HG03571 (cell line): Measurements from ENCODE around the gene TRAF7.

Source experiments
- ATAC-seq: cut with Tn5 transposase; IDR thresholded peaks from one replicate; pipeline ENCODE4 v1.9.1; 2021; ENCODE audit not compliant: unreplicated experiment

Gene TRAF7

GRCh38 chr16:2147378-2147777 lies 8.2 kb upstream of the TRAF7 start:
- no peak for ATAC-seq

- no peak for ATAC-seq
These were observed 7.5 kb upstream of the TRAF7 start, which contains the start of gene RAB26 for GRCh38 chr16:2147981-2148671. RAB26 (plus strand) TSS chr16:2148625; CDS start chr16:2148784, 159 bp downstream.

GRCh38 chr16:2148714-2149629 lies 6.6 kb upstream of the TRAF7 start:
- ATAC-seq: no peak

DNA sequence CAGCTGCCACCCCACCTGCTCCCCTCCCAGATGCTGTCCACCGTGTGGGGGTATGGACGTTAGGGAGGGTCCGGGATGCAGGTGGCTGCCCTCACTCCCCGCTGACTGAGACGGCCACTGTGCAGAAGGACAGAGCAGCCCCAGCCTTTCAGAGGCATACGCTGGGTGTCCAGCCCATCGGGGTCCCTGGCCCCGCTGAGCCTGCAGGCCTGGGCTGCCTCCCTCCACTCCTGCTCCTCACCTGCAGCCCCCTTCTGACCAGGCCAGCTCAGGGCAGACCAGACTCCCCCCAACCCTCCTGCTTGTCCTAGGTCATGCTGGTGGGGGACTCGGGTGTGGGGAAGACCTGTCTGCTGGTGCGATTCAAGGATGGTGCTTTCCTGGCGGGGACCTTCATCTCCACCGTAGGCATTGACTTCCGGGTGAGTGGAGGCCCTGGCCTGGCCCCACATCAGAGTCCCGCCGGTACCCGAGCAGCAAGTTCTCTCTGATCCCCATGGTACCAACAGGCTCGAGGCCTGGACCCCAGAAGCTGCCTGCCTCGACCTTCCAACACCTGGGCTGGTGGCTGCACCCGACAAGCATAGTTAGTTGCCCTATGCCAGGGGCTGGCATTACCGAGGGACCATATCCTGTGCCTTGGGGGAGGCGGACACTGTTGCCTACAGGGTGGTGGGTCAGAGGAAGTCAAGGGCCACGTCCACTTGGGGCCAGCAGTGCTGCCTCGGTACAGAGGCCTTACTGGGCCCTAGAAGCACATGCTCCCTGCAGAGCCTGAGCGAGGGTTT lies 5.8 kb upstream of the TRAF7 start:
- no peak for ATAC-seq

- no peak for ATAC-seq
These were observed 5.0 kb upstream of the TRAF7 start for GRCh38 chr16:2150418-2151187.

DNA sequence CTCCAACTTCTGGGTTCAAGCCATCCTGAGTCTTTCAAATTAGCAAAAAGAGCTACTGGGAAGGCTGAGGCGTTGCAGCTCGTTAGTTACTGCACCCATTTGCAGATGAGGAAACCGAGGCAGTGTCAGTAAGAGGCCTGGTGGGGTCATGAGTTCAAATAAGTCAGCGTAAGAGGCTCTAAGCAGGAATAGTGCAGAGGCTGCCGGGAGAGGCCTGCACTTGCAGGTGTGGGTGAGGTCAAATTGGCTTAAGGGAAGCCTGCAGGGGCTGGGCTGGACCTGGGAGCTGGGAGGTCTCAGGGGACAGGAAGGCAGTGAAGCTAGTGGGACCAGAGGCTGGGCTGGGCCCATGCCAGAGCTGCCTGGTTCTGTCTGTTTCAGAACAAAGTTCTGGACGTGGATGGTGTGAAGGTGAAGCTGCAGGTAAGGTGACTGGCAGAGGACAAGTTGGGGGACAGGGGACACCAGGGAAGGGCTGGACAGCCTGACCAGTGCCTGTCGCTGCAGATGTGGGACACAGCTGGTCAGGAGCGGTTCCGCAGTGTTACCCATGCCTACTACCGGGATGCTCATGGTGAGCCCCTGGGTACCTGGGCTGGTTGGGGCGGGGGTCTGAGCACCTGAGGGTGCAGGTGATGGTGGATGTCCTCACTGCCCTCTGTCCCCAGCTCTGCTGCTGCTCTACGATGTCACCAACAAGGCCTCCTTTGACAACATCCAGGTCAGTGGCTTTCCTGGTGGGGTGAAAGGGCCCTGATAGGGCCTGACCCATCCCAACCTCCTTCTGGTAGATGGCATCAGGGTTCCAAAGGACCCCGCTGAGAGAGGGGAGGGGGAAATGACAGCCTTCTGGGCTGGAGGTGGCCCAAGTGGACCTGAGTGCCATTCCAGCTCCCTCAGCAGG lies 4.1 kb upstream of the TRAF7 start:
- no peak for ATAC-seq

GRCh38 chr16:2152695-2153506 lies 2.7 kb upstream of the TRAF7 start:
- no peak for ATAC-seq

DNA sequence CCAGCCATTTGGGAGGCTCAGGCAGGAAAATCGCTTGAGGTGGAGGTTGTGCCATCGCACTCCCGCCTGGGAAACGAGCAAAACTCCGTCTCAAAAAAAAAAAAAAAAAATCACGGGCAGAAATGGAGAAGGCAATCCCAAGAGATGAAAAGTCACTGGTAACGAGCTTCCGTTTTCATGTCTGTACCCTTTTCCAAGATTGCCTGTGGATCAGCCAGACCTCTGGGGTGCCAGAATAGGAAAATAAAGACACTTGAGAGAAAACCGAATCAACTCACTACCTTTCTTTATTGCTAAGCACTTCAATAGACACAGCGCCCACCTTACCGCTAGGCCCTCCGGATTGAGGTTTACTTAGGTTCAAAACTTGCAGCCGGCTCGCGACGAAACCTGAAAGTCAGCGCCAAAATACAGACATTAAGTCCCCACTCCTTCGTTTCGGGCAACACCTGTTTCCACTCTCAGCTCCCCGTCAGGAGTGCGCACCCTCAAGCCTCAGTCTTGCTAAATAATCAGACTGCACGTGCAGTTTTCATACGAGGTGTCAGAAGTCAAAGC lies 970 bp upstream of the TRAF7 start:
- no peak for ATAC-seq

DNA sequence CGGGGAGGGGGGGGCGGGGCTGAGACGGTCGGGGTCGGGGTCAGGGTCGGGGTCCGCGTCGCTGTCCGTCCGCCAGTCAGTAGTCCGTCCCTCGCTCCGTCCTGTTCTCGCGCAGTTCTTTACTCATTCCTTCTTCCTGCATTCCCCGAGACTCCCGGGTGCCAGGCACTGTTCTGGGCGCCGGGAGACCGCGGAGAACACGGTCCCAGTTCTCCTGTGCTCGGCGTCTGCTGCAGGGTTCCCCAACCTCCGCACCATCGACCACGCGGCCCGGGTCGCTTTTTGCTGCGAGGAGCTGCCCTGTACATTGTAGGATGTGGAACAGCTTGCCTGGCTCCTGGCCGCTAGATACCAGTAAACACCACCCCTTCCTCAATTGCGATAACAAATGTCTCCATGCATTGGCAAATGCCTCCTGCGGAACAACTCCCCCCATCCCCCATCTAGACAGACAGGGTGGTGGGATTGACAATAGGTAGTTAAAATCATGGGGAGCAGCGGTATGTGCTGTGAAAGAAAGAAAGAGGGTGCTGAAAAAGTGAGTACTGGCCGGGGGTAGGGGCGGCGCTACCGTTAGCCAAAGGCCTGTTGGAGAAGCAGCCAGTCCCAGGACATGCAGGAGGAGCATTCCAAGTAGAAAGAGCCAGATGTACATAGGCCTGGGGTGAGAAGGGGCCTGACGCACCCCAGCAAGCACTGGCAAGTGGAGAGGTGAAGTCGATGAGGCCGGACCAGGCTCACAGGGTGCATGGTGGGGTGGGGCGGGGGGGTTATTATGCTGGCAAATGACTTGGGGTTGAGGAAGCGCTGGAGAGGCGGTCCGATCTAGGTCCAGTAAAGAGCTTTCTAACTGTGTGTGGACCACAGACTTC lies 631 bp downstream of the TRAF7 start:
- ATAC-seq: no peak

DNA sequence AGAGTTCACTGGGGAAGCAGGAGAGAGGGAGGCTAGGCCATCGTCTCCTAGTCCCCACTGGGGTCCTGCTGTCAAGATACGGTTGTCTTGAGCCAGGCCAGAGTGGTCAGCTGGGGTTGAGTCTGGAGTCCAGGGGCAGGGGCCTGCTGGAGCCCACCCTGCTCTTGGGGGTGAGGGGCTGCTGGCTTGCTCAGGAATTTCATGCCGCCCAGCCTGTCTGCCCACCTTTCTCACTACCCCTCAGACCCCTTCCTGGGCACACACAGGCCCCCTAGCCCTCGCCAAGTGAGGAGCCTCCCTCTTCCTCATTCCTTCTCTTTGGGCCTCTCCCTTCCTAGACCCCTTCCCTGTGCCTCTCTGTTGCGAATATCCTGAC lies 1.3 kb downstream of the TRAF7 start:
- ATAC-seq: no peak

GRCh38 chr16:2157480-2158261 lies 2.1 kb downstream of the TRAF7 start:
- no peak for ATAC-seq

DNA sequence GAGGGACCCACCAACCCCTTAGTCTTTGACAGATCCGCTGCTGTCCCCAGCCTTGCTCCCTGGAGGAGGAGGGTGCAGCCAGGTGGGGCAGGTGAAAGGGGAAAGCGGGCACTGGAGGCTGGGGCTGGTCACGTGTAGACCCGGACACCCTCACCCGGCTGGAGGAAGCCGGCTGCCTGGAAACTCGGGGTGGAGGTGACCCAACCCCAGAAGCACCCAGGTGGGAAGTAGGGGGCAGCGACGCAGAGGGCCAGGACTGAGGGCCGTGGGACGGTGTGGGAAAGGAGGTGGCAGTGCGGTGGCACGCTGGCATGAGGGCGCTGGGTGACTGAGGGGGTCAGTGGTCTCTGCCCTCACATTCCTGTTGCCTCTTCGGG lies 2.7 kb downstream of the TRAF7 start:
- ATAC-seq: no peak

DNA sequence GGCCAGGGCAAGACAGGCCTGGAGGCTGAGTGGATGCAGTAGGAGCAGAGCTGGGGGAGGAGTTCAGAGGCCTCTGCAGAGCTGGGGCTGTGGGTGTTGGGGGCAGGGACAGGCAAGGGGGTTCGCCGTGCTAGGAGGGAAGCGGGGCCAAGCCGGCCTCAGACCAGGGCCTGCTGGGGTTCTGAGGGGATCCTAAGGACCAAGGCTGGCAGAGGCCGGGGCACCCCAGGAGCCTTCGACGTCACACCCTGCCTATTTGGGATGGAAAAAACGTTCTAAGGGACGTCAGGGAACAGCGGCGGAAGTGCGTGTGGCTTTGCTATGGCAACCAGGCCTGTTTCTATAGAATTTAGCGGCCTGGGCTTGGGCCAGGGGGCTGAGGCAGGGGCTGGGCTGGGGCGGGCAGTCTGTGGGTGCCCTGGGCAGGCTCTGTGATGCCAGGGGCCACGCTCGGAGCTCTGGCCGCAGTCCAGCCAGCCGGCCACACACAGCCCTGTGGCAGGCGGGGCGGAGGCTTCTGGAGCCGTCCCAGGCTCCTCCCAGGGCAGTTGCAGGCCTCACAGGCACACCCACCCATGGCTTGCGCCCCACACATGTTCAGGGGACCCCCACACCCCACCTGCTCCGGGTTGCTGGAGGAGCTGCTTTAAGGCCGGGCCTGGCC lies 3.7 kb downstream of the TRAF7 start:
- ATAC-seq: no peak

GRCh38 chr16:2160915-2161551 lies 5.5 kb downstream of the TRAF7 start:
- ATAC-seq: no peak

DNA sequence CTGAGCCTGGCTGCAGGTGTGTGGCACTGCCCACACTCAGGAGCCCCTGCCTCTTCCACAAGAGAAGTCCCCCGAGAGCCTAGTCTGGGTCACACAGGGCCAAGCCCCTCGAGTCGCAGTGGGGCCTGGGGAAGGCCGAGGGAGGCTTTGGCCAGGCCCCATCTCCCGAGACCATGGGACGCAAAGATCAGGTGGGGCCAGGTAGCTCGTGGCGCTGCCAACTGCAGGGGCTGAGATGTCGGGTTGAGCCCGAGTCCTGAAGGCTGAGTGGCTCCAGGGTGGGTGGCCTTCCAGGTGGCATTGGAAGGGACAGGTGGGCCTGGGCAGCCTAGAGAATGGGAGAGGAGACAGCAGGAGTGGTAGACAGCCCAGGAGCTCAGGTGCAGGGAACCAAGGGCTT lies 6.3 kb downstream of the TRAF7 start:
- no peak for ATAC-seq

DNA sequence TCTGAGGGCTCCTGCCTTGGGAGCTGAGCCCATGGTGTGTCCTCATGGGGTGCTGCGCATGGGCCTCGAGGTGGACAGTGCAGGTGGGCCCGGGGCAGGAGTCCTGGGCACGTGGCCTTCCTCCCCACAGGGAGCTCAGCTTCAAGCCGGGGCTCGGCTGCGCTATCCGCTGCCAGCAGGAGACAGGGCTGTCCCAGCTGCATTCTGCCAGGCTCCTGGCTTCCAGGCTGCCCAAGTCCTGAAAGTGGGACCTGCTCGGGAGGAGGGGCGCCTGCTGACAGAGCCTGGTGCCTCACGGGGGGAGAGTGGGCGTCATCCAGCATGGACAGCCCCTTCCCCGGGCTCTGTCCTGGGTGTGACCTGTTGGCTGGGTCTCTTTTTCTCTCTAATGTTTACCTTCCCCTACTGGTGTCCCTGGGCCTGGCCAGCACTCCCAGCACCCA lies 7.1 kb downstream of the TRAF7 start:
- no peak for ATAC-seq
